ENCODE data around the gene NID1.

Gene NID1

GRCh38 chr1:236073307-236073897, 8.5 kb upstream of the NID1 start:
- no peak for TF ChIP-seq SUZ12 (IDR thresholded peaks at IDR 0.05; ENCODE audit: extremely low read depth, insufficient read depth, insufficient read length)
- TF ChIP-seq ZNF274 (IDR thresholded peaks at IDR 0.05; ENCODE audit: low read depth, low read length): no peak
- TF ChIP-seq YY1 (IDR thresholded peaks at IDR 0.05; ENCODE audit: insufficient read depth, insufficient read length): no peak
- Histone ChIP-seq H3K4me3 (ENCODE audit: insufficient read length, low read depth) (no peak overlapping the region), H3K4me1 (ENCODE audit: insufficient read depth, insufficient read length) (no peaks in the 10 kb centered on the region), H3K36me3 (ENCODE audit: insufficient read depth, insufficient read length, low read length) (no peaks in the 10 kb centered on the region), H3K9ac (ENCODE audit: insufficient read length, low read depth) (no peak overlapping the region), H3K9me3 (ENCODE audit: insufficient read depth, low read length) (no peaks in the 10 kb centered on the region), H3K27me3 (ENCODE audit: insufficient read depth, insufficient read length) (no peaks in the 10 kb centered on the region)
- no peak for DNase-seq (ENCODE audit: low read depth, low spot score)

GRCh38 chr1:236072001-236072400, 7.1 kb upstream of the NID1 start:
- no peak overlapping the region for H3K4me3 ChIP-seq (ENCODE audit: insufficient read length, low read depth)
- H3K9me3 ChIP-seq (ENCODE audit: insufficient read depth, low read length): no peaks in the 10 kb centered on the region
- no peak for DNase-seq (ENCODE audit: low read depth, low spot score)
- peaks cover 11% of the 10 kb centered on the region for H3K27me3 ChIP-seq (ENCODE audit: insufficient read depth, insufficient read length)
- H3K9ac ChIP-seq (ENCODE audit: insufficient read length, low read depth): no peak overlapping the region
- no peaks in the 10 kb centered on the region for H3K4me1 ChIP-seq (ENCODE audit: insufficient read depth, insufficient read length)
- no peaks in the 10 kb centered on the region for H3K36me3 ChIP-seq (ENCODE audit: insufficient read depth, insufficient read length, low read length)
- TF ChIP-seq SUZ12 (IDR thresholded peaks at IDR 0.05; ENCODE audit: extremely low read depth, insufficient read depth, insufficient read length) (no peak), ZNF274 (IDR thresholded peaks at IDR 0.05; ENCODE audit: low read depth, low read length) (no peak), YY1 (IDR thresholded peaks at IDR 0.05; ENCODE audit: insufficient read depth, insufficient read length) (no peak)

GRCh38 chr1:236070753-236071152, 5.9 kb upstream of the NID1 start:
- TF ChIP-seq YY1 (IDR thresholded peaks at IDR 0.05; ENCODE audit: insufficient read depth, insufficient read length) (no peak), ZNF274 (IDR thresholded peaks at IDR 0.05; ENCODE audit: low read depth, low read length) (no peak), SUZ12 (IDR thresholded peaks at IDR 0.05; ENCODE audit: extremely low read depth, insufficient read depth, insufficient read length) (no peak)
- Histone ChIP-seq H3K9ac (ENCODE audit: insufficient read length, low read depth) (no peak overlapping the region), H3K4me3 (ENCODE audit: insufficient read length, low read depth) (no peak overlapping the region), H3K9me3 (ENCODE audit: insufficient read depth, low read length) (no peaks in the 10 kb centered on the region), H3K27me3 (ENCODE audit: insufficient read depth, insufficient read length) (peaks cover 23% of the 10 kb centered on the region), H3K36me3 (ENCODE audit: insufficient read depth, insufficient read length, low read length) (no peaks in the 10 kb centered on the region), H3K4me1 (ENCODE audit: insufficient read depth, insufficient read length) (no peaks in the 10 kb centered on the region)
- no peak for DNase-seq (ENCODE audit: low read depth, low spot score)

GRCh38 chr1:236069796-236070195, 4.9 kb upstream of the NID1 start:
- H3K36me3 ChIP-seq (ENCODE audit: insufficient read depth, insufficient read length, low read length): no peaks in the 10 kb centered on the region
- H3K4me3 ChIP-seq (ENCODE audit: insufficient read length, low read depth): no peak overlapping the region
- H3K9me3 ChIP-seq (ENCODE audit: insufficient read depth, low read length): no peaks in the 10 kb centered on the region
- peaks cover 4% of the 10 kb centered on the region for H3K4me1 ChIP-seq (ENCODE audit: insufficient read depth, insufficient read length)
- TF ChIP-seq SUZ12 (IDR thresholded peaks at IDR 0.05; ENCODE audit: extremely low read depth, insufficient read depth, insufficient read length): no peak
- TF ChIP-seq YY1 (IDR thresholded peaks at IDR 0.05; ENCODE audit: insufficient read depth, insufficient read length): no peak
- no peak for TF ChIP-seq ZNF274 (IDR thresholded peaks at IDR 0.05; ENCODE audit: low read depth, low read length)
- H3K27me3 ChIP-seq (ENCODE audit: insufficient read depth, insufficient read length): peaks cover 33% of the 10 kb centered on the region
- no peak overlapping the region for H3K9ac ChIP-seq (ENCODE audit: insufficient read length, low read depth)
- no peak for DNase-seq (ENCODE audit: low read depth, low spot score)

GRCh38 chr1:236067854-236068454, 3.1 kb upstream of the NID1 start:
- TF ChIP-seq YY1 (IDR thresholded peaks at IDR 0.05; ENCODE audit: insufficient read depth, insufficient read length) (no peak), SUZ12 (IDR thresholded peaks at IDR 0.05; ENCODE audit: extremely low read depth, insufficient read depth, insufficient read length) (no peak)
- no peak for DNase-seq (ENCODE audit: low read depth, low spot score)
- H3K36me3 ChIP-seq (ENCODE audit: insufficient read depth, insufficient read length, low read length): no peaks in the 10 kb centered on the region
- H3K27me3 ChIP-seq (ENCODE audit: insufficient read depth, insufficient read length): peaks cover 48% of the 10 kb centered on the region
- peaks cover 4% of the 10 kb centered on the region for H3K4me1 ChIP-seq (ENCODE audit: insufficient read depth, insufficient read length)
- no peak overlapping the region for H3K9ac ChIP-seq (ENCODE audit: insufficient read length, low read depth)
- H3K4me3 ChIP-seq (ENCODE audit: insufficient read length, low read depth): no peak overlapping the region
- H3K9me3 ChIP-seq (ENCODE audit: insufficient read depth, low read length): no peaks in the 10 kb centered on the region

GRCh38 chr1:236066828-236067386, 2.0 kb upstream of the NID1 start:
- no peaks in the 10 kb centered on the region for H3K9me3 ChIP-seq (ENCODE audit: insufficient read depth, low read length)
- peaks cover 4% of the 10 kb centered on the region for H3K4me1 ChIP-seq (ENCODE audit: insufficient read depth, insufficient read length)
- DNase-seq (ENCODE audit: low read depth, low spot score): no peak
- H3K36me3 ChIP-seq (ENCODE audit: insufficient read depth, insufficient read length, low read length): no peaks in the 10 kb centered on the region
- no peak overlapping the region for H3K4me3 ChIP-seq (ENCODE audit: insufficient read length, low read depth)
- H3K27me3 ChIP-seq (ENCODE audit: insufficient read depth, insufficient read length): peaks cover 50% of the 10 kb centered on the region
- TF ChIP-seq ZNF274 (IDR thresholded peaks at IDR 0.05; ENCODE audit: low read depth, low read length) (no peak), YY1 (IDR thresholded peaks at IDR 0.05; ENCODE audit: insufficient read depth, insufficient read length) (no peak), SUZ12 (IDR thresholded peaks at IDR 0.05; ENCODE audit: extremely low read depth, insufficient read depth, insufficient read length) (no peak)
- no peak overlapping the region for H3K9ac ChIP-seq (ENCODE audit: insufficient read length, low read depth)

GRCh38 chr1:236066054-236066453, 1.2 kb upstream of the NID1 start:
- no peak for TF ChIP-seq YY1 (IDR thresholded peaks at IDR 0.05; ENCODE audit: insufficient read depth, insufficient read length)
- TF ChIP-seq SUZ12 (IDR thresholded peaks at IDR 0.05; ENCODE audit: extremely low read depth, insufficient read depth, insufficient read length): no peak
- no peak for TF ChIP-seq ZNF274 (IDR thresholded peaks at IDR 0.05; ENCODE audit: low read depth, low read length)
- H3K9ac ChIP-seq (ENCODE audit: insufficient read length, low read depth): no peak overlapping the region
- DNase-seq (ENCODE audit: low read depth, low spot score): no peak
- no peaks in the 10 kb centered on the region for H3K9me3 ChIP-seq (ENCODE audit: insufficient read depth, low read length)
- H3K4me3 ChIP-seq (ENCODE audit: insufficient read length, low read depth): no peak overlapping the region
- H3K4me1 ChIP-seq (ENCODE audit: insufficient read depth, insufficient read length): peaks cover 4% of the 10 kb centered on the region
- peaks cover 6% of the 10 kb centered on the region for H3K36me3 ChIP-seq (ENCODE audit: insufficient read depth, insufficient read length, low read length)
- H3K27me3 ChIP-seq (ENCODE audit: insufficient read depth, insufficient read length): peaks cover 50% of the 10 kb centered on the region

Data from NT2/D1 (cell line).